A549 (cell line): ENCODE measurements around the gene GUK1. TPM values are rescaled to one million over a fixed set of nuclear protein-coding genes. Genes with fewer than 3 reads are reported as not detected.
A peak's percentile ranks its signal among the peaks of the same experiment; 100 is the strongest.

Source experiments
- ATAC-seq, 2 experiments: fragments of 200-7000 bp in 1 of 2; fragments of >200 bp in 1 of 2; cut with Nextera tagmentation in 1 of 2; cut with Tn5 transposase in 1 of 2; 3 replicates each; pipeline versions ENCODE4 v1.8.0 to v1.9.1; 2018 to 2020; ENCODE audit warnings: mild to moderate bottlenecking in 1 of 2, moderate library complexity in 1 of 2
- CTCF ChIA-PET: fragments of 300-600 bp; sonication (Branson Sonifier 250); formaldehyde crosslinking; extraction: SDS; loops from one replicate; lab custom pipeline; 2021; ENCODE audit warnings: antibody characterized with exemption, inconsistent platforms; lab: Yijun Ruan, JAX
- POLR2A ChIA-PET: fragments of 350-600 bp; formaldehyde crosslinking; extraction: SDS; loops from one replicate; lab custom pipeline; 2021; ENCODE audit warnings: antibody characterized with exemption, inconsistent platforms; lab: Yijun Ruan, JAX
- DNase-seq, 2 experiments: peaks; one replicate each; pipeline versions ENCODE4 v3.0.0 to v3.0.0-alpha.2; 2011 to 2016; ENCODE audit warnings: low read depth in 1 of 2, low spot score in 1 of 2
- FAIRE-seq: peaks from 2 replicates; lab custom pipeline; 2011; peaks lifted over from hg19 to GRCh38; lab: Jason Lieb, UNC
- H3K27ac ChIP-seq, 2 experiments: fragments of >200 bp; sonication (Bioruptor Twin); formaldehyde crosslinking; 3 replicates each; pipeline ENCODE4 v1.5.1; 2016 to 2017
- H3K4me1 ChIP-seq: fragments of >200 bp; sonication (Bioruptor Twin); formaldehyde crosslinking; 3 replicates; pipeline ENCODE4 v1.6.1; 2016
- H3K4me2 ChIP-seq: fragments of >200 bp; sonication (Bioruptor Twin); formaldehyde crosslinking; 3 replicates; pipeline ENCODE4 v1.6.1; 2016
- H3K4me3 ChIP-seq: fragments of >200 bp; sonication (Bioruptor Twin); formaldehyde crosslinking; 3 replicates; pipeline ENCODE4 v1.5.1; 2016
- H3K9me3 ChIP-seq: fragments of >200 bp; sonication (Bioruptor Twin); formaldehyde crosslinking; 3 replicates; pipeline ENCODE4 v1.6.1; 2016
- CHD2 ChIP-seq: fragments of 150-350 bp; IDR thresholded peaks from 2 replicates; pipeline ENCODE4 v1.6.1; 2014; ENCODE audit warnings: low read length; ENCODE audit not compliant: partially characterized antibody
- EHF ChIP-seq: fragments of 250-450 bp; sonication (Bioruptor Pico); IDR thresholded peaks from 2 replicates; pipeline ENCODE4 v1.5.0; 2020; ENCODE audit warnings: mild to moderate bottlenecking
- FOXS1 ChIP-seq: fragments of 250-450 bp; sonication (Bioruptor Pico); IDR thresholded peaks from 2 replicates; pipeline ENCODE4 v1.5.0; 2020; ENCODE audit warnings: mild to moderate bottlenecking, moderate library complexity
- HDAC2 ChIP-seq: fragments of 200-600 bp; sonication (generic); IDR thresholded peaks from 2 replicates; pipeline ENCODE4 v1.6.1; 2016
- KDM1A ChIP-seq: fragments of 200-600 bp; sonication (generic); IDR thresholded peaks from 2 replicates; pipeline ENCODE4 v1.6.1; 2016; ENCODE audit warnings: low read depth, mild to moderate bottlenecking
- MAFK ChIP-seq: fragments of 450-650 bp; IDR thresholded peaks from 2 replicates; pipeline ENCODE4 v1.6.1; 2014; ENCODE audit not compliant: partially characterized antibody
- MAZ ChIP-seq: fragments of 150-350 bp; IDR thresholded peaks from 2 replicates; pipeline ENCODE4 v1.6.1; 2014; ENCODE audit warnings: antibody characterized with exemption, low read depth, low read length, borderline replicate concordance
- MYC ChIP-seq: IDR thresholded peaks from 2 replicates; pipeline ENCODE4 v1.6.1; 2012; ENCODE audit warnings: mild to moderate bottlenecking, inconsistent platforms, low read length, improper control_type of control experiment, borderline replicate concordance
- SMC3 ChIP-seq: fragments of >200 bp; sonication (Bioruptor Twin); formaldehyde crosslinking; IDR thresholded peaks from 3 replicates; pipeline ENCODE4 v1.6.1; 2018; ENCODE audit warnings: inconsistent platforms
- TFCP2L1 ChIP-seq: fragments of 250-450 bp; sonication (Bioruptor Pico); IDR thresholded peaks from 2 replicates; pipeline ENCODE4 v1.5.0; 2021; ENCODE audit warnings: mild to moderate bottlenecking
- ZC3H11A ChIP-seq: fragments of 450-650 bp; IDR thresholded peaks from 2 replicates; pipeline ENCODE4 v1.6.1; 2014; ENCODE audit warnings: antibody characterized with exemption, mild to moderate bottlenecking
- WGBS: methylation state at CpG from one replicate; pipeline ENCODE4 v1.1.6; 2017; ENCODE audit errors: missing lambda C conversion rate; 5-methylcytosine and 5-hydroxymethylcytosine counted together
- polyA plus RNA-seq, 4 experiments: library from polyadenylated mRNA; depleted of rRNA in 3 of 4; stranded (reverse); fragments of >200 nt; fragmentation: RNase III in 1 of 4; extraction: RNeasy Plus Mini Kit Qiagen cat#74134 plus additional on column Dnase treatment in 1 of 4; gene quantifications; 2 replicates in 3 of 4; 3 replicates in 1 of 4; pipeline ENCODE4 v1.2.3, GENCODE V29; 2011 to 2017
- TF ChIP-seq, protein P1 (sequence below): fragments of >200 bp; sonication (Bioruptor Twin); formaldehyde crosslinking; IDR thresholded peaks from 3 replicates; pipeline ENCODE4 v1.5.1; 2016
- TF ChIP-seq, protein P2 (sequence below): IDR thresholded peaks from 2 replicates; pipeline ENCODE4 v1.6.1; 2012; ENCODE audit warnings: low read depth, borderline replicate concordance
- TF ChIP-seq, protein P3 (sequence below): fragments of >200 bp; sonication (Bioruptor Twin); formaldehyde crosslinking; IDR thresholded peaks from 3 replicates; pipeline ENCODE4 v1.6.1; 2016
- TF ChIP-seq, protein P4 (sequence below): fragments of 150-350 bp; IDR thresholded peaks from 2 replicates; pipeline ENCODE4 v1.6.1; 2014; ENCODE audit warnings: low read depth, mild to moderate bottlenecking, low read length
- TF ChIP-seq, protein P5 (sequence below): IDR thresholded peaks from 2 replicates; pipeline ENCODE4 v1.6.1; 2012
- TF ChIP-seq, protein P6 (sequence below): fragments of 250-450 bp; sonication (Bioruptor Pico); IDR thresholded peaks from 2 replicates; pipeline ENCODE4 v1.5.0; 2020; ENCODE audit warnings: low read depth, mild to moderate bottlenecking, moderate library complexity

GUK1 gene
- polyA plus RNA-seq, 2 of the 4 experiments (the other 2 are of a cell fraction), result 88.9 to 106 TPM

DNA sequence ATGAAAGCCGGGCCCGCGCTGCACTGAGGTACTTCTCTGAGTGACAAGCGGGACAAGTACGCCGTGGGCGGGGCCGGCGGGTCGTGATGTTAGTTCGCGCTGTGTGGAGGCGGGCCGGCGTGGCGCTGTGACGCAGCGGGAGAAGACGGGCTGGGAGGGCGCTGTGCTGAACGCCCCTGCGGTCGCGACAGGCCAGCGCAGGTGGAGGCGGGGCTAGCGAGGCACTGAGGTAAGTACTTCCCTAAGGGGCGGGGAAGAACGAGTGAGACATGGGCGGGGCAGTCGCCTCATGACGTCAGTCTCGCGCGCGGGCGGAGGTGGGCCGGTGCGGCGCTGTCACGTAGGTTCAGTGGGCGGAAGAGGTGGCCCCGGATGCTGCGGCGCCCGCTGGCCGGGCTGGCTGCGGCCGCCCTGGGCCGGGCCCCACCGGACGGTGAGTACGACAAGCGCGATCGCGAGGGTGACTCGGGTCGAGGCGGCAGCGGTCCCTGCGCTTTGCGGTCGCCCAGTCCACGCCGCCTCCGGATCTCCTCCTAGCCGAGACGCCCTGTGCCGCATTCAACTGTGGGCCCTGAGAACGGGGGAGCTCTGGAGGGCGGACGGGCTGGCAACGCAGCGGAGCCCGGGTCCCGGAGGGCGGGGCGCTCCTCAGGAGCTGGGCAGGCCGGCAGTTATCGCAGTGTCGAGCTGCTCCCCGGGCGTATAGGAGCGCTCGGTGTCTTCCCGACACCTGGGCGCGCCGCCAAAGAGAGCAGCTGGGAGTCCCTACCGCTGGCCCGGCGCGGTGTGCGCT lies at the start of gene GUK1 (continued):
- TF ChIP-seq, protein P1, sequence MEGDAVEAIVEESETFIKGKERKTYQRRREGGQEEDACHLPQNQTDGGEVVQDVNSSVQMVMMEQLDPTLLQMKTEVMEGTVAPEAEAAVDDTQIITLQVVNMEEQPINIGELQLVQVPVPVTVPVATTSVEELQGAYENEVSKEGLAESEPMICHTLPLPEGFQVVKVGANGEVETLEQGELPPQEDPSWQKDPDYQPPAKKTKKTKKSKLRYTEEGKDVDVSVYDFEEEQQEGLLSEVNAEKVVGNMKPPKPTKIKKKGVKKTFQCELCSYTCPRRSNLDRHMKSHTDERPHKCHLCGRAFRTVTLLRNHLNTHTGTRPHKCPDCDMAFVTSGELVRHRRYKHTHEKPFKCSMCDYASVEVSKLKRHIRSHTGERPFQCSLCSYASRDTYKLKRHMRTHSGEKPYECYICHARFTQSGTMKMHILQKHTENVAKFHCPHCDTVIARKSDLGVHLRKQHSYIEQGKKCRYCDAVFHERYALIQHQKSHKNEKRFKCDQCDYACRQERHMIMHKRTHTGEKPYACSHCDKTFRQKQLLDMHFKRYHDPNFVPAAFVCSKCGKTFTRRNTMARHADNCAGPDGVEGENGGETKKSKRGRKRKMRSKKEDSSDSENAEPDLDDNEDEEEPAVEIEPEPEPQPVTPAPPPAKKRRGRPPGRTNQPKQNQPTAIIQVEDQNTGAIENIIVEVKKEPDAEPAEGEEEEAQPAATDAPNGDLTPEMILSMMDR, result peak; percentile 19; the same call in 2 of the 3 replicates
- TF ChIP-seq, all 56 proteins: peak for 11

DNA sequence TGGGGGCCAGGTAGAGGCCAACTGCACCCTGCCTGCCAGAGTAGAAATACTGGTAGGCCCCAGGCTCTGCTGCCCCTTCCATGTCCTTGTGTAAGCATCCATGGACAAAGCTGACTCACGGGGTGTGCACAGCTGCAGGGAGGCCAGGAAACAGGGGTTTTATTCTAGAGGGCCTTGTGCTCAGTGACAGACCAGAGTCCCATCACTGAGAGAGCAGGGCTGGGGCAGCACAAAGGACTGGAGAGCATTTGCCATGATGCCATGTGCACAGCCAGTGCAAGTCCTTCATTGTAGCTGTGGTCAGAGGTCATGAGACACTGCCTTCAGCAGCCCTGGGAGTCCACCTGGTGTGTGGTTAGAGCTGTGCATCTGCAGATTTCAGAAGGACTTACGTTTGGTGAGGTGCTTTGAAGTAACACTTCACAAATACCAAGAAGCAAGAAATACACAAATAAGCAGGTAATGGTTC lies 49.4 kb upstream of the GUK1 start:
- 59% methylated on average over 2 of the region's 2 CpGs for WGBS
- DNase-seq (no peak), ATAC-seq (peak; percentile 22 to 25; a peak in 3 of 6 replicates), FAIRE-seq (no peak)
- H3K4me3 ChIP-seq, result no peak overlapping the region
- POLR2A ChIA-PET, result interaction anchor here (0.8 to 1.4 kb wide), 2 partner anchors 8 to 16 kb away, joined by 3 to 9 read pairs; partner anchors contain the start of gene ARF1
- TF ChIP-seq MYC (no peak), TFCP2L1 (CRISPR knock-in tag) (no peak), CHD2 (no peak), ZC3H11A (no peak), KDM1A (no peak), SMC3 (no peak), FOXS1 (CRISPR knock-in tag) (no peak), EHF (CRISPR knock-in tag) (no peak), MAFK (no peak), MAZ (no peak)
- TF ChIP-seq, protein P2, sequence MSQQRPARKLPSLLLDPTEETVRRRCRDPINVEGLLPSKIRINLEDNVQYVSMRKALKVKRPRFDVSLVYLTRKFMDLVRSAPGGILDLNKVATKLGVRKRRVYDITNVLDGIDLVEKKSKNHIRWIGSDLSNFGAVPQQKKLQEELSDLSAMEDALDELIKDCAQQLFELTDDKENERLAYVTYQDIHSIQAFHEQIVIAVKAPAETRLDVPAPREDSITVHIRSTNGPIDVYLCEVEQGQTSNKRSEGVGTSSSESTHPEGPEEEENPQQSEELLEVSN, result no peak
- TF ChIP-seq, protein P3, sequence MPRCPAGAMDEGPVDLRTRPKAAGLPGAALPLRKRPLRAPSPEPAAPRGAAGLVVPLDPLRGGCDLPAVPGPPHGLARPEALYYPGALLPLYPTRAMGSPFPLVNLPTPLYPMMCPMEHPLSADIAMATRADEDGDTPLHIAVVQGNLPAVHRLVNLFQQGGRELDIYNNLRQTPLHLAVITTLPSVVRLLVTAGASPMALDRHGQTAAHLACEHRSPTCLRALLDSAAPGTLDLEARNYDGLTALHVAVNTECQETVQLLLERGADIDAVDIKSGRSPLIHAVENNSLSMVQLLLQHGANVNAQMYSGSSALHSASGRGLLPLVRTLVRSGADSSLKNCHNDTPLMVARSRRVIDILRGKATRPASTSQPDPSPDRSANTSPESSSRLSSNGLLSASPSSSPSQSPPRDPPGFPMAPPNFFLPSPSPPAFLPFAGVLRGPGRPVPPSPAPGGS, result no peak
- TF ChIP-seq, protein P4, sequence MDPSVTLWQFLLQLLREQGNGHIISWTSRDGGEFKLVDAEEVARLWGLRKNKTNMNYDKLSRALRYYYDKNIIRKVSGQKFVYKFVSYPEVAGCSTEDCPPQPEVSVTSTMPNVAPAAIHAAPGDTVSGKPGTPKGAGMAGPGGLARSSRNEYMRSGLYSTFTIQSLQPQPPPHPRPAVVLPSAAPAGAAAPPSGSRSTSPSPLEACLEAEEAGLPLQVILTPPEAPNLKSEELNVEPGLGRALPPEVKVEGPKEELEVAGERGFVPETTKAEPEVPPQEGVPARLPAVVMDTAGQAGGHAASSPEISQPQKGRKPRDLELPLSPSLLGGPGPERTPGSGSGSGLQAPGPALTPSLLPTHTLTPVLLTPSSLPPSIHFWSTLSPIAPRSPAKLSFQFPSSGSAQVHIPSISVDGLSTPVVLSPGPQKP, result no peak
- TF ChIP-seq, protein P5, sequence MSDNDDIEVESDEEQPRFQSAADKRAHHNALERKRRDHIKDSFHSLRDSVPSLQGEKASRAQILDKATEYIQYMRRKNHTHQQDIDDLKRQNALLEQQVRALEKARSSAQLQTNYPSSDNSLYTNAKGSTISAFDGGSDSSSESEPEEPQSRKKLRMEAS, result no peak
- H3K9me3 ChIP-seq, result peaks cover 28% of the 10 kb centered on the region
- no peak overlapping the region for H3K4me2 ChIP-seq
- CTCF ChIA-PET, result interaction anchor here (1.1 to 3.1 kb wide), 2 partner anchors 15 to 91 kb away, joined by 3 to 18 read pairs; no protein-coding TSS in a partner anchor
- H3K4me1 ChIP-seq, result peaks cover 49% of the 10 kb centered on the region
- no peak overlapping the region for H3K27ac ChIP-seq

DNA sequence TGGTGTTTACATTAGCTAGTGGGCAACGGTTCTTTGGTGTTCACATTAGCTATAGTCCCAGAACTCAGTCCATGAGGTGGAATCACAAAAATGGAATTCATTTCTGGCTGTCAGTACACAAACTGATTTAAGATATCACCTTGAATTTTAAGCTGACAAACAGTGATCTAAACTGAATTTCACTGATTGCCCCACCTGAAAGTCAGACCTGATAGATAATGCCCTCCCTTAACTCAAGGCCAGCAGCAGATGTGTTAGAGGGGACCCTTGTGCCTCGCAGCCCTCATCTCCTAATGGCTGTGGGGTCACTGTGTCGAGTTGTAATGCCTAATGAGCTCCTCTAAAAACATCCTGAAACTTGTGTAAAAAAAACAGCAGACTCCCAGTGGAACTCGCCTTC lies 49.0 kb upstream of the GUK1 start:
- ChIA-PET POLR2A (interaction anchor here (0.8 to 1.4 kb wide), 2 partner anchors 9 to 15 kb away, joined by 3 to 9 read pairs; partner anchors contain the start of gene ARF1), CTCF (interaction anchor here (1.1 to 3.1 kb wide), 5 partner anchors 9 to 610 kb away, joined by 3 to 18 read pairs (median 3); no protein-coding TSS in a partner anchor)
- no peak for TF ChIP-seq HDAC2
- TF ChIP-seq, protein P6, sequence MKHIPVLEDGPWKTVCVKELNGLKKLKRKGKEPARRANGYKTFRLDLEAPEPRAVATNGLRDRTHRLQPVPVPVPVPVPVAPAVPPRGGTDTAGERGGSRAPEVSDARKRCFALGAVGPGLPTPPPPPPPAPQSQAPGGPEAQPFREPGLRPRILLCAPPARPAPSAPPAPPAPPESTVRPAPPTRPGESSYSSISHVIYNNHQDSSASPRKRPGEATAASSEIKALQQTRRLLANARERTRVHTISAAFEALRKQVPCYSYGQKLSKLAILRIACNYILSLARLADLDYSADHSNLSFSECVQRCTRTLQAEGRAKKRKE (CRISPR knock-in tag), result no peak
- Histone ChIP-seq H3K4me3 (no peak overlapping the region), H3K27ac (no peak overlapping the region), H3K9me3 (peaks cover 28% of the 10 kb centered on the region), H3K4me2 (no peak overlapping the region), H3K4me1 (peaks cover 45% of the 10 kb centered on the region)
- ATAC-seq (no peak), FAIRE-seq (no peak), DNase-seq (no peak)
- 89% methylated on average over 4 of the region's 4 CpGs for WGBS
